ENCODE measurements around the gene CCM2.

DNA sequence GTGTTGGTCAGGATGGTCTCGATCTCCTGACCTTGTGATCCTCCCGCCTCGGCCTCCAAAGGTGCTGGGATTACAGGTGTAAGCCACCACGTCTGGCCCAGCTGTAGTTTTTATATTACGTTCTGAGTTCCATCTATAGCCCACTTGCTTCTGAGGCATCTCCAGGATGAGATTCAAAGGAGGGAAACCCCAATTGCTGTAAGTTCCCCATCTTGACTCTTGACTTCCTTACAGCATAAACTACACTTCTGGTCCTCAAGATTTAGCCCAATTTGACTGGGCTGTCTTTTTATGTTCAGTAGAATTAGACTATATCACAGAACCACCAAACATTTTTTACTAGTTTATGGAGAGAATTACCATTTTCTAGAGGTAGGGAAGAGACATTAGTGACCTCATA is 44.3 kb downstream of the CCM2 start:
- TF ChIP-seq CTCF (IDR thresholded peaks at IDR 0.05; ENCODE audit: control extremely low read depth in 1 of 3, insufficient read depth in 1 of 3, low read depth in 1 of 3, low read length in 3 of 3) (no peak), BRCA1 (IDR thresholded peaks at IDR 0.05; ENCODE audit: low read depth, low read length) (no peak), POLR2A (IDR thresholded peaks at IDR 0.05; ENCODE audit: control extremely low read depth in 1 of 2, low read depth in 2 of 2, low read length in 2 of 2) (no peak), JUN (IDR thresholded peaks at IDR 0.05; ENCODE audit: low read depth, low read length) (no peak), POU5F1 (IDR thresholded peaks at IDR 0.05; ENCODE audit: low read depth, low read length) (no peak), RAD21 (IDR thresholded peaks at IDR 0.05 in 1 of 2, conservative IDR thresholded peaks at IDR 0.05 in 1 of 2; ENCODE audit: low read depth in 2 of 2, low read length in 2 of 2) (no peak)

All from H1 (cell line).